MM.1S (cell line): ENCODE data around the gene RBFOX1.

Experiments
- CTCF ChIP-seq: fragments of 300-600 bp; sonication (generic); IDR thresholded peaks from 2 replicates; pipeline ENCODE4 v1.5.1; 2016; ENCODE audit warnings: antibody characterized with exemption, low read length, mixed read lengths
- EZH2 ChIP-seq: fragments of 300-600 bp; sonication (generic); optimal IDR thresholded peaks from 2 replicates; pipeline ENCODE3; 2017; ENCODE audit warnings: low read depth, mild to moderate bottlenecking, antibody characterized with exemption, low read length, mixed read lengths

- TF ChIP-seq CTCF (no peak), EZH2 (no peak)
Observed at GRCh38 chr16:7397901-7398300, 65.3 kb downstream of the RBFOX1 start.
